Small intestine (tissue), 7 donors: ENCODE data around the gene ZNF488. TPM values are rescaled to one million over a fixed set of nuclear protein-coding genes. Genes with fewer than 3 reads are reported as not detected.
"Not testable (repeated sequence)": the region's sequence is repeated elsewhere in the genome, so short reads cannot be mapped to it uniquely, and the experiment has no call there.

Experiments used
- DNase-seq, 2 donors: peaks; one replicate each; pipeline versions ENCODE4 v3.0.0 to v3.0.0-alpha.2; 2013
- FAIRE-seq: peaks from 2 replicates; lab custom pipeline; 2012; peaks lifted over from hg19 to GRCh38; lab: Jason Lieb, UNC
- H3K27ac ChIP-seq, 3 donors: one replicate each; pipeline ENCODE4 v1.5.1; 2013; ENCODE audit warnings: low read length in 2 of 3, mild to moderate bottlenecking in 2 of 3, control low read depth in 1 of 3, inconsistent platforms in 1 of 3, low read depth in 1 of 3, moderate library complexity in 1 of 3
- H3K27me3 ChIP-seq, 3 donors: one replicate each; pipeline ENCODE4 v1.6.1; 2013; ENCODE audit warnings: low read length in 3 of 3, inconsistent platforms in 1 of 3; ENCODE audit not compliant: control insufficient read depth in 3 of 3, insufficient read depth in 3 of 3
- H3K36me3 ChIP-seq, 3 donors: one replicate each; pipeline ENCODE4 v1.6.1; 2013; ENCODE audit warnings: low read length in 3 of 3, inconsistent platforms in 1 of 3, low read depth in 1 of 3, mild to moderate bottlenecking in 1 of 3, moderate library complexity in 1 of 3; ENCODE audit not compliant: control insufficient read depth in 3 of 3, insufficient read depth in 2 of 3
- H3K4me1 ChIP-seq, 3 donors: one replicate each; pipeline ENCODE4 v1.6.1; 2013; ENCODE audit warnings: low read length in 2 of 3, inconsistent platforms in 1 of 3, low read depth in 1 of 3, mild to moderate bottlenecking in 1 of 3, moderate library complexity in 1 of 3; ENCODE audit not compliant: control insufficient read depth in 3 of 3, insufficient read depth in 2 of 3
- H3K4me3 ChIP-seq, 3 donors: one replicate each; pipeline ENCODE4 v1.5.1; 2013; ENCODE audit warnings: low read length in 3 of 3, control low read depth in 1 of 3, inconsistent platforms in 1 of 3, low read depth in 1 of 3, mild to moderate bottlenecking in 1 of 3, moderate library complexity in 1 of 3
- H3K9me3 ChIP-seq, 2 donors: one replicate each; pipeline ENCODE4 v1.6.1; 2013; ENCODE audit warnings: low read depth in 1 of 2, low read length in 1 of 2; ENCODE audit not compliant: control insufficient read depth in 2 of 2, insufficient read depth in 1 of 2
- WGBS, 3 donors: extraction: QIAGEN DNeasy Blood & Tissue Kit; methylation state at CpG; one replicate each; pipeline ENCODE4 v1.1.7; 2013; 5-methylcytosine and 5-hydroxymethylcytosine counted together
- polyA plus RNA-seq, 4 donors: library from polyadenylated mRNA; stranded (reverse) in 3 of 4; unstranded in 1 of 4; fragments of 200-250 nt in 3 of 4; fragments of 120-200 nt in 1 of 4; gene quantifications; one replicate each; pipeline versions ENCODE4 v1.2.1 to v1.2.3, GENCODE V29; 2013
- donor health status: healthy with polysubstance abuse.
- donor health status: control.
- donor health status: control.
- donor health status: Bipolar disorder and iron deficiency.
- donor health status: healthy.

Gene ZNF488
- polyA plus RNA-seq, 4 donors = 2.7 to 40.0 (median 12.2) TPM

DNA sequence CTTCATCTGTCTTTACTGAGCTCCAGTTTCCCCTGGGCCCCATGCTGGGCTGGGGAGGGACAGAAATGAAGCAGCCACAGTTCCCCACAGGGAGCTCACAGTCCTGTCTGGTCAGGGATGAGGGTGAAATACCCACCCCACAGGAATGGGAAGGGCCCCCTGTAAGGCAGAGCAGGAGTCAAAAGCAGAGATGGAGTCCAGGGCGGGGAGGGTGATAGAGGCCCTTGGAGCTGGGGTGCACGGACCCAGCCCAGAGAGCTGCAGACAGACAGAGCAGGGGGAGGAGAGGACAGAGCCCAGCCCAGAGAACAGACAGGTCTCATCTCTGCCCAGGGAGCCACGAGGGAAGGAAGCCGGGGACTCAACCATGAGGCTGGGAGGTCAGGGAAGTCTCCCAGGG is 34.9 kb upstream of the ZNF488 start:
- DNase-seq = no peak
- no peak for FAIRE-seq
- H3K27me3 ChIP-seq = no peaks in the 10 kb centered on the region
- H3K4me3 ChIP-seq = no peak overlapping the region
- no peak overlapping the region for H3K27ac ChIP-seq
- 66 to 87% (median 84%) methylated on average over 4 of the region's 4 CpGs for WGBS, 3 donors
- no peaks in the 10 kb centered on the region for H3K4me1 ChIP-seq
- no peaks in the 10 kb centered on the region for H3K36me3 ChIP-seq
- H3K9me3 ChIP-seq = no peaks in the 10 kb centered on the region

DNA sequence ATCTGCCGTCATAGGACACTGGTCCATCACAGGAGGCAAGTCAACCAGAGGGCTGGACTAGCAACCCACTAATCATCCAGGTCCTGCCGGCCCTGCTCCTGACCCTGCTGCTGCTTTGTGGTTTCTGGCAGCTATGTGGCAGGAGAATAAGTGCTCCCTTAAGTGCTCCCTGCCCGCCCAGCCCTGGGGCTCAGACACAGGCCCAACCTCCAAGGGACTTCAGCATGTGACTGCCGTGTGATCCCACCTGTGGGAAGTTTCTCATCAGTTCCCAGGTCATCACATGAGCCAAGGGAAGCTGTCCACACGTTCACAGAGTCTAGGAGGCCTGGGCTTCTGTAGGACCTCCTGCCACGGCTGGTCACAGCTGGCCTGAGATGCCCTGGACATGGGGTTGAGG is 34.2 kb upstream of the ZNF488 start:
- FAIRE-seq (no peak), DNase-seq (no peak)
- Histone ChIP-seq H3K4me3 (no peak overlapping the region), H3K27me3 (no peaks in the 10 kb centered on the region), H3K36me3 (no peaks in the 10 kb centered on the region), H3K4me1 (no peaks in the 10 kb centered on the region), H3K9me3 (no peaks in the 10 kb centered on the region), H3K27ac (no peak overlapping the region)
- WGBS, 3 donors = 83 to 92% (median 85%) methylated on average over 6 of the region's 6 CpGs

DNA sequence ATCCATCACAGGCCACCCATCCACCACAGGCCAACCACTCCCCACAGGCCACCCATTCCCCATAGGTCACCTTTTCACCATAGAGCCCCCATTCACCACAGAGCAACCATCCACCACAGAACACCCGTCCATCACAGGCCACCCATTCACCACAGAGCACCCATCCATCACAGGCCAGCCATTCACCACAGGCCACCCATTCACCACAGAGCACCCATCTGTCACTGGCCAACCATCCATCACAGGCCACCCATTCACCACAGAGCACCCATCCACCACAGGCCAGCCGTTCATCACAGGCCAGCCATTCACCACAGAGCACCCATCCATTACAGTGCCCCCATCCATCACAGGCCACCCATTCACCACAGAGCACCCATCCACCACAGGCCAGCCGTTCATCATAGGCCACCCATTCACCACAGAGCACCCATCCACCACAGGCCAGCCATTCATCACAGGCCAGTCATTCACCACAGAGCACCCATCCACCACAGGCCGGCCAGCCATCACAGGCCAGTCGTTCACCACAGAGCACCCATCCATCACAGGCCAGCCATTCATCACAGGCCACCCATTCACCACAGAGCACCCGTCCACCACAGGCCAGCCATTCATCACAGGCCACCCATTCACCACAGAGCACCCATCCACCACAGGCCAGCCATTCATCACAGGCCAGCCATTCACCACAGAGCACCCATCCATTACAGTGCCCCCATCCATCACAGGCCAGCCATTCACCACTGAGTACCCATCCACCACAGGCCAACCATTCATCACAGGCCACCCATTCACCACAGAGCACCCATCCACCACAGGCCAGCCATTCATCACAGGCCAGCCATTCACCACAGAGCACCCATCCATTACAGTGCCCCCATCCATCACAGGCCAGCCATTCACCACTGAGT is 32.5 kb upstream of the ZNF488 start:
- H3K27me3 ChIP-seq, FAIRE-seq: not testable (repeated sequence)
- 86 to 97% (median 88%) methylated on average over 6 of the region's 6 CpGs for WGBS, 3 donors

GRCh38 chr10:47415520-47416304 is 31.6 kb upstream of the ZNF488 start:
- H3K27me3 ChIP-seq = no peaks in the 10 kb centered on the region
- WGBS, 3 donors = 90 to 95% (median 94%) methylated on average over 6 of the region's 6 CpGs
- no peaks in the 10 kb centered on the region for H3K4me1 ChIP-seq
- no peaks in the 10 kb centered on the region for H3K9me3 ChIP-seq
- no peaks in the 10 kb centered on the region for H3K36me3 ChIP-seq
- no peak overlapping the region for H3K4me3 ChIP-seq
- DNase-seq (no peak), FAIRE-seq (no peak)
- H3K27ac ChIP-seq = no peak overlapping the region

More for the DNA sequence above, 32.5 kb upstream of the ZNF488 start:
- H3K27ac ChIP-seq, H3K9me3 ChIP-seq, H3K4me3 ChIP-seq, H3K36me3 ChIP-seq, DNase-seq, H3K4me1 ChIP-seq: not testable (repeated sequence)

GRCh38 chr10:47414752-47415519 is 30.8 kb upstream of the ZNF488 start:
- FAIRE-seq (no peak), DNase-seq (no peak)
- no peaks in the 10 kb centered on the region for H3K9me3 ChIP-seq
- H3K4me3 ChIP-seq = no peak overlapping the region
- 83 to 85% (median 84%) methylated on average over 19 of the region's 19 CpGs for WGBS, 3 donors
- H3K36me3 ChIP-seq = no peaks in the 10 kb centered on the region
- no peaks in the 10 kb centered on the region for H3K27me3 ChIP-seq
- H3K27ac ChIP-seq = no peak overlapping the region
- H3K4me1 ChIP-seq = no peaks in the 10 kb centered on the region

DNA sequence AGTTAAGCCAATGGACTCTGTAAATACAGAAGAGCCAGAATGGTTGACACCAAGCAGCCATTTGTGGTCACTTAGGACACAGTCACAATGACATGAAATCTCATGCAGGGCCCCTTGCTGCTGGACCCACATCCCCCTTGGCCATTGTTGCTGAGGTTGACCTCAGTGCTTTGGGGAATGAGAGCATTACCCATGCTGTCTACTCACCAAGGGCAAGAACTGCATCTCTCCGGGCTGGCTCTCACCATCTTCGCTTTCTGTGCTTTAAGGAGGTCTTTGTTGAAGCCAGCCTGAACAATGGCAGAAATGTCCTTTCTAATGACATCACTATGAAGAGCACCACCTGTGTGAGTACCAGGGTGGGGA is 30.1 kb upstream of the ZNF488 start:
- H3K27ac ChIP-seq = no peak overlapping the region
- no peaks in the 10 kb centered on the region for H3K27me3 ChIP-seq
- no peak for FAIRE-seq
- WGBS, 3 donors = 93 to 97% (median 93%) methylated on average over 2 of the region's 2 CpGs
- DNase-seq = no peak
- no peaks in the 10 kb centered on the region for H3K36me3 ChIP-seq
- no peak overlapping the region for H3K4me3 ChIP-seq
- H3K9me3 ChIP-seq = no peaks in the 10 kb centered on the region
- H3K4me1 ChIP-seq = no peaks in the 10 kb centered on the region

GRCh38 chr10:47413531-47414226 is 29.6 kb upstream of the ZNF488 start:
- H3K9me3 ChIP-seq = no peaks in the 10 kb centered on the region
- H3K27ac ChIP-seq = no peak overlapping the region
- no peaks in the 10 kb centered on the region for H3K36me3 ChIP-seq
- WGBS, 3 donors = 86 to 89% (median 87%) methylated on average over 14 of the region's 14 CpGs
- H3K4me3 ChIP-seq = no peak overlapping the region
- no peak for FAIRE-seq
- no peaks in the 10 kb centered on the region for H3K4me1 ChIP-seq
- no peaks in the 10 kb centered on the region for H3K27me3 ChIP-seq
- no peak for DNase-seq

GRCh38 chr10:47412869-47413268 is 28.8 kb upstream of the ZNF488 start:
- H3K4me1 ChIP-seq = no peaks in the 10 kb centered on the region
- no peak overlapping the region for H3K27ac ChIP-seq
- DNase-seq (no peak), FAIRE-seq (no peak)
- no peak overlapping the region for H3K4me3 ChIP-seq
- no peaks in the 10 kb centered on the region for H3K27me3 ChIP-seq
- H3K36me3 ChIP-seq = no peaks in the 10 kb centered on the region
- WGBS, 3 donors = 60 to 76% (median 65%) methylated on average over 2 of the region's 2 CpGs
- no peaks in the 10 kb centered on the region for H3K9me3 ChIP-seq
